Stimulated activated CD8-positive, alpha-beta memory T cell treated with anti-CD3 and anti-CD28 coated beads, Interleukin-4, amount 100 ng/mL, for 1 hour (primary cell): ENCODE measurements around the gene FRMD4A.

Experiments used
- DNase-seq, 2 donors: peaks; one replicate each; pipeline ENCODE4 v3.0.0-alpha.2; 2020; ENCODE audit warnings: low read depth in 2 of 2, low spot score in 1 of 2

Gene FRMD4A

DNA sequence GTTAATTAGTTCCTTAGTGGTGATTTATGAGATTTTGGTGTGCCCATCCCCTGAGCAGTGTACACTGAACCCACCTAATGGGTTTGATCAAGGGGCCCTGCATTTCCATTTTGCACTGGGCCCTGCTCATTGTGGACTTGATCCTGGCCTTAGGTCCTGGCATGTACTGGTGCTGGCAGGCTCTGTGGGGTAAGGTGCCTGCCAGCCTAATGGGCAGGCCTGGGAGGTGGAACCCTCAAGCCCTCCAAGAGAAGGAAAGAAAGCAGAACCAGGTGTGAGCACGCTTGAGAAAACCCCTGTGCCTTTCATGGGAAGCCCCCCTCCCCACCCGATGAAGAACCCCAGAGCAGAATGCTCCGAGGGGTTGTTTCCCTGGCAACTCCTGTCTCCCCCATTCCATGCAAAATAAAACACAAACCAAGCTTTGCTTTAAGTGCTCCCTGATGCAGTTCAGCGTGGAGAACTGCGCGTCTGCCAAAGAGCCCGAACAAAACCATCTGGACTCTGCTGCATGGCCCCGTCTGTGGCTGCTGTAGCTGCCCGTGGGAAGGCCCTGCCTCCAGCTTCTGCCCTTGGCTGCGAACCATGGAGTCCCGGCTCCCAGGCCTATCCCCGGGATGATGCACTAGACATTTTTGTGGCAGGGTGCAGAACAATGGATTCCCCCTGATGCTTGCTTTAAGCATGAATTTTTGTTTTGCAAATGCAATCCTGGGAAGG is 620.6 kb downstream of the FRMD4A start:
- no peak for DNase-seq

DNA sequence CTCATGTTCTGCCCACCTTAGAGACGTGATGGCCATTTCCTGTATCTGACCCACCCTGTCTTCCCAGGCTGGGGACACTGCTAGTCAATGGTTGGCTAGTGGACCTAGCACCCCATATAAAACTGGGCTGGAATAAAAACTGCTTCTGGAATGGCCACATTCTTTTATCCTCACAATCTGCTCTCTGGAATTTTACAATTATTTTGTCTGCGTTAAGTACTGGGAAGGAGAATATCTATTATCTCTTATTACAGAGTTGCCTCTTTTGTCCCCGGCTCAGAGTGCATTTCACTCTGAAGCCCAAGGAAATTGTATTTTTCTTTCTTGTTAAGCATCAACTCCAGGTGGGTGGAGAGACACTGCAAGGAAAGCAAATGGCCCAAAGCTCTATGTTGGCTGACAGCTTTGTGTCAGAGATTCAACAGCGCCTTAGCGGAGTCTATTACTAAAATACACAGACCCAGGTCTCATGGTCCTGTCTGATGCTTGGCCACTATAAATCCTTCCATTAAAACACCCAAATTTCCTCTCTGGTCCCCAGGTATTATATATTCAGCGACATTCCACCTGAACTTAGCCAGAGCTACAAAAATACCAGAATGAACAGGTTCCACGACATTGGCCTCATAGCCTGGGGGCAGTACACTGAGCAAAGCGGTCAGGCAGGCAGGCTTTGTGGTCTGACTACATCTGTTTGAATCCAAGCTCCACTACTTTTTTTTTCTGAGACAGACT is 622.3 kb downstream of the FRMD4A start:
- DNase-seq, result no peak

DNA sequence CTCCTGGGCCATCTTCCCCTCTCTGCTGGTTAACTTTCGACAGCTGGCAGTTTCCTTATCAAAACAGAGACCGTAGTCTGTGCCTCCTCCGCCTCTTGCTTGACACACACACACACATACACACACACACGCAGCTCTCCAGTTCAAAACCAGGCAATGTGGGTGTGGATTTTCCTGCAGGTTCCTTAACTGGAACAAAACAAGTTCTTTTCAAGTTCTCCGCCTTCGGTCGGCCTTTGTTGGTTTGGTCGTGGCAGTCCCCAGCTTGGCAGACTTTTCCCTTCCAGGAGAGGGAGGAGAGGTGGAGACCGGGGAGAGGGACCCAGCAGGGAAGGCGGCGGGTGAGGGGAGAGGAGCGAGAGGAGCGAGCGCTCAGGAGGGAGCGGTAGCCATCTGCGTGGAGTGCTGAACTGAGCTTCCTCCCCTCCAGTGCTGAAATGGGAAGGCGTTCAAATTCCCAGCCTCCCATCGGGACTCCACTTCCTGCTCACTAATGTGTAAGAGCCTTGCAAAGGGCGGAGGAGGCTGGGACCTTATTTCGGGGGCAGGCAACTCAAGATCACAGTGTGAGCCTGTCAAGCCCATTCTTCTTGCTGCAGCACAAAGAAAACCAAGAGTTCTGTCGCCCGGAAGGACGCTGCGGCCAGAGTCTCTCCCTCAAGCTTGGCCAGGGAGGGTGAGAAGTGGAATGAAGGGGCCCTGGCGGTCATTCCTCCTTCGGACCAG is 623.4 kb downstream of the FRMD4A start:
- DNase-seq, result no peak

DNA sequence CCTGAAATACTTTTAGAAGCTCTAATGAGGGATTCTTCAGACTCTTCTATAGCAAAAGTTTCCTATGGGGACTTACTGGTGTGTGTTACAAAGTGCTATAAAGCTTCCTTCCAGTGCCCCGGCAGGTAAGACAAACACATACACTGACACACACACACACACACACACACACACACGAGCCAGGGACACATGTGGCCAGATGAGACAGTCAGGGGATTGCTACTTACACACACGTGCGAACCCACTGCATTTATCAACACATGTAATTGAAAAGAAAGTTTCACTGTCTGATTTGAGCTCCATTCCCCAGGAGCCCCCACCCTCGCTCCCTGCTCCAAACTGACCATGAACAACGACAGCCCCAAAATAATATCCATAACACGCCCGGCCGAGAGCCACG is 624.1 kb downstream of the FRMD4A start:
- DNase-seq, result no peak

DNA sequence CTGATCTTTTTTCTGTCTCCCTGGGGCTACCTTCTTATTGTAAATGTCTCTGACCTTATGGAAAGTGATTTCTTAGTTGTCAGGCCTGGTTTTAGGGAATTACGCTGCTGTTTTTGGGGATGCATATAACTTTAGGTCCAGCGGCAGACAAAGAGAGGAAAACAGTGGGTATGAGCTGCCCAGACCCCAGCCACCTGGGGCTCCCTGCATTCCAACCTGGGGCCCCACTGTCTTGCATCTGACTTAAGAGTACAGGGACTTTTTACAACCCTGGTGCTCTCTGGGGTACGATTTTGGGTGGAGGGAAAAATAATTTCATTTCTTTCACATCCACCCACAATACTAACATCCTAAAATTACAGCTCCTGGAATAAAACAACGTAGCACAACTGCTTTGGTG is 624.5 kb downstream of the FRMD4A start:
- DNase-seq, result no peak

DNA sequence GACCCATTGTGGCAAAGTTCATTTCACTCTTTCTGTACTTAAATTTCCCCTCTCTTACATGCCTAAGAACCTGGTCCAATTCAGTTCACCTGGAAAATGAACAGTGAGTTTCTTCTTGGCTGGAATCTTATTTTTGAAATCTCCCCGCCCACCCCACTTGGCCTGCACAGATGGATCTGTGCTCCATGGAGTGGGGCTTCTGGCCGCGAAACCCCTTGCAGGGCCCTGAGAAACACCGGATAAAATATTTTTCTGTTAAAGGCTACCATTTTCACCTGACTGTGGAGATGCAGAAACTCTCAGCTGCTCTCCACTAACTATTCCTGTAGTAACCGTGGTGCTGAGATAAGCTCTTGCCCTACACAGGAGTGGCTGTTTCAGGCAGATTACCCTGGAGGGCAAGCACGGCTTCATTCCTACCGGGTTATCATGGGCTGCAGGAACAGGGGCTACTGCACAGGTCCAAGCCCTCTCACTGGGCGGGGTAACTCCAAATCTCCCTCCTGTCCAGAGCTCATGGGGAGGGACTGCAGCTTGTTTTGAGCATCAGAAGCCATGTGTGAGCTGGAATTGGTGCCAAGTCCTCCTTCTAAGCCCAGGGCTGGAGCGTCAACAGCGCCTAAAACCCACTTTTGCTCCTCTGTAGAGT is 625.1 kb downstream of the FRMD4A start:
- no peak for DNase-seq

DNA sequence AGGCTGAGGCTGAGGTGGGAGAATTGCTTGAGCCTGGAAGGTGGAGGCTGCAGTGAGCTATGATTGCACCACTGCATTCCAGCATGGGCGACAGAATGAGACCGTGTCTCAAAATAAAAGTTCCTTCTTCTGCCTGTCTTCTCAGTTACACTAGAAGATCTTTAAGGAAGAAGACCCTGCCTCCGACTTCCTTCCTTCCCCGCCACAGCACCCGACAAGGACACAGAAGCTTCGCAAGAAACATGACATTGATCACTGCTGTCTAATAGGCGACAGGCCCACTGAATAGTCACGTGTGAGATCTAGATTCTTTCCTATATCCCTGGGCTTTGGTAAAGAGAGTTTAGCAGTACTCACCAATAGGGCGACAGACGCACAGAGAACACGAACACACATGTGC is 625.8 kb downstream of the FRMD4A start:
- DNase-seq, result no peak

DNA sequence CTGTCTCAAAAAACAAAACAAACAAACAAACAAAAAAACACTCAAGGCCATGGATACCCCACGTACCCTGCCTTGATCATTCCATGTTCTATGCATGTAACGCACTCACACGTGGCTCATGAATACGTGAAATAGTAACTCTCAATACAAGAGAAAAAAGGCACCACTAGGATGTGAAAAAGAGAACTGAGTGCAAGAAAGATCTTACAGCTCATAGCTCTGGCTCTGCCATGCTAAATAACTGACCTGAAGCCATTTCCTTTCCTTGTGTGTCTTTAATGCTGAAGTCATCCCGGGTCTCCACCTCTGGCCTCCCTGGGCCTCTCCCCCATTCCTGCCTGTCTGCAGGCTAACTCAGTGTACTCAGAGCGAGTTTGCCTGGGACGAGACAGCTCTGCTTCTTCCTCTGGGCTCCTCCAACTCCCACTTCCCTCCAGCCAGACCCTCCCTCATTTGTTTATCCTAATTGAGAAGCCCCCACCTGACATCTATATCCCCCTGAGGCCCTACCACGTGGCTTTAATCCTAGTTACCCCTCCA is 626.7 kb downstream of the FRMD4A start:
- no peak for DNase-seq

DNA sequence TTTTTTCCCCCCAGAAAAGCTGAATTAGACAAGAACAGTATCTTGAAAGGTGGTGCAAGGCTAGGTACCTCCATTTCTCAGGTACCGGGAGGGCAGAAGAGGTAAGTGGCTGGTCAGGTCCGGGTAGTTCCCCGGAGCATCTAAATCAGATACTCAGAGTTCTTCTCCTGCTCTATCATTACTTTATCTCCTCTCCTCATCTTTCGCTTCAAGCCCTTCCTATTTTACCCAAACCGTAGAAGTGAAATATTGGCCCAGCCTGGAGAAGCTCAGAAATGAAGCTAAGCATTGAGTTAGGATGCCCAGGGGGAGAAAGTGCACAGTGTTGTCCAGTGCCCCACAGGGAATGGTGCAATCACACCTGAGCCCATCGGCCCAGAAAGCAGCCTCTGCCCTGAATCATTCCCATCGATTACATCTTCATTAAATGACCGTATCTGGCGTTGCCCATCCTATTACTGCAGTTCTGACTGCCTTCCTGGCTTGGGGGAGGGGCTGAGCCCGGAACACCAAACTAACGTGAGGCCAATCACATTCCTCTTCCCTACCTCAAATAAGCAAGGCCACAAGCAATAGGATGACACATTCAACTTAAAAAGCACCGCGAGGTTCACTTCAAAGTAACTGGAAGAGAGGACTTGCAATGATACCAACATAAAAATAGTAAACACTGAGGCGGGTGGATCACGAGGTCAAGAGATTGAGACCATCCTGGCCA is 627.5 kb downstream of the FRMD4A start:
- no peak for DNase-seq

DNA sequence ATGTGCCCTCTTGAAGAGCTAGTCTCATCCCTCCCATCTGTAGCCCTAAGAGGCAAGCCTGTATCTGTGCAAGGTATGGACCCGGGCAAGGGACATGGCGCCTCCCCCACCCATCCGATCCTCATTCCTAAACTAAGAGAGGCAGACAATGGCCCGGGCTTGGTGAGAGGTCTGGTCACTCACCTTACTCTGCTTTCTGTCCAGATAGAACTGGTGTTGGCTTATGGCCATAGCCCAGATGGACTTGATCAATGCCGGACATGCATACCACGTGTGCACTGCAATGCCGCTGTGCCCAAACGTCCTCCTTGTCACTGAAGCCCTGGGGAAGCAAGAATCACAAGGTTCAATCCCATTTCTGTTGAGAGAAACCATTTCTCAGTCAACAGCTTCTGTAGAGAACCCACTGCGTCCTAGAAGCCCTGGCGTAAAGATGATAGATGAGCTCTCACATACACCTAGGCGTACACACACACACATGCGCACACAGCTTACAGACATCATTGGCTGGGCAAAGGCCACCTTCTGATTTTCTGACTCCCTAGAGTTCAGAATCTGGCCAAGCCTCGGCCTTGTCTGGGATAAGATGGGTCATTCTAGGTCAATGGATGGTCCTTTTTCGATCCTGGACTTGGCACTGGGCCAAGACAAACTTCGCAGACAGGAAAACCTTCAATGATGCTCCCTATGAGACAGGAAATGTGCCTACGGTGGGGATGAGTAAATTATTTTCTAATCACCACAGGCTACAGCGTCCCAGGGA is 629.4 kb downstream of the FRMD4A start:
- no peak for DNase-seq

DNA sequence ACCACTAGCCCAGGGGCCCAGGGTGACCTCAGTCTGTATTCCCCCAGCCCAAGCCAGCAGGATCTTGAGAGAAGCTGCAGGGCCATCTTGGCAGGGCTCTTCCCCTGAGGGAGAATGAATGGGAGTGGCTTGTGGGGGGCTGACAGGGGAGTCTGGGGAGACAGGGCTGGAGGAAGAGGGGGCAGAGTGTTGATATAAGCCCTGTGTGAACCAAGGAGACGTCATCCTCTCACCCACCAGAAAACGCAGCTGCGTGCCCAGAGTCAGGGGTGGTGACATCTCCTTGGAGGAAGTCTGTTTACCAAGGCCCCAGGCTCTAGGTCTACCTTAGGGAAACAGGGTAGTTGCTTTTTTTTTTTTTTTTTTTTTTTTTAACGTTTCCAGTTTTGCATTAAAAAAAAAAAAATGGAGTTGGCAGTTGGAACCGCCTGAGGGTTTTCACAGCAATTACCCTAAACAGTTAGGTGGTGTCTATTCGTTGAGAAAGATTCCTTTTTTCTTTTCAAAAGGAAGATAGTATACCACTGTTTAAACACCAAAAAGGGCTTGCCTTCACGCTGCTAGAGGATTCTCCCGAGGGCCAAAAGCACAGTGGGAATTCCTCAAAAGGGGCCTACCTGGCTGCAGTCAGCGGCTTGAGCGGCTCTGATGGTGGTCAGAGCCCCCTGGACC is 630.1 kb downstream of the FRMD4A start:
- DNase-seq, result no peak

DNA sequence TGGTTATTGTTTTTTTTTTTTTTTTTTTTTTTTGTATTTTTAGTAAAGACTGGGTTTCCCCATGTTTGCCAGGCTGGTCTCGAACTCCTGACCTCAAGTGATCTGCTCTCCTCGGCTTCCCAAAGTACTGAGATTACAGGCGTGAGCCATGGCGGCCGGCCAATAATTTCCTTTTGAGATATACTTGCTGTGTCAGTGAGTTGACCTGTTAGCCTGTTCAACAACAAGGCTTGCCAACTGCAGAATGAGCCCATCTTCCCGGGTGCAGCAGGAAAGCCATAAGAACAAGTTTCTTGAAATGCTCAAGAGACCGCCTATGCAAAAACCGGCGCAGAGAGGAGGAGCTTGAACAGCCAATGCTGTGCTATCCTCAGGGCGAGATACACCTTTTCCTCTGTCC is 631.5 kb downstream of the FRMD4A start:
- DNase-seq, result no peak

DNA sequence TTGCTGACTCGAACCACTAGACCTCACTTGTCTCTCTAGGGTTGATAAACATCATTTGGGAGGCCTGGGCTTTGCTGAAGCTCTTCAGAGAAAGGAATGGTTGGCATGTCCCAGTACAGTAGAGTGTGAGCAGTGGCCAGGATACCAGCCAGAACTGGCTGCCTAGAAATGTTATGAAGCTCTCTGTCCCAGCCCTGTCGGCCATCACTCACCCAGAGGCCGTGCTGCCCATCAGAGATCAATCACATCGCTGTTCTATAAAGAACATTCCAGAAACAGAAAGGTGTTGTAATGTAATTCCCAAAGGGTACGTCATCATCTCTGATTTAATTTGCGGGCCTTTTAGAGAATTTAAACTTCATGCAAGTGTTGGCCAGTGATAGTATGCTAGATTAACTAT is 632.5 kb downstream of the FRMD4A start:
- DNase-seq, result no peak

DNA sequence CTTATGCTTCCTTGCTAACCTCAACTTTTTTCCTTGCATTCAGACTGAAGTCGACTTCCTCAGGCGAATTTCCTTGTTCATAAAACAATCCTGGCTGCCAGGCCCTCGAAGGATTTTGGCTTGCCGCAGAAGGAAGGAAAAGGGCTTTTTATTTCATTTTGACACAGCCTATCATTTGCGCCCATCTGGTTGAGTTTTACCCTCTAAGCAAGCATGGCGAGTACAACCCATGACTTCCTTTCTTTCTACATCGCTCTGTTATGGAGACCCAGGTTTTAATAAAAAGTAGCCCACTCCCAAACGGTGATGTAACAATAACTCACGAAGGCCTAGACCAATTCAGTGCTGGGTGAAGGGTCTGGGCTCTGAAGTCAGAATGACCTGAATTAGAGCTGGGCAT is 634.7 kb downstream of the FRMD4A start:
- no peak for DNase-seq

DNA sequence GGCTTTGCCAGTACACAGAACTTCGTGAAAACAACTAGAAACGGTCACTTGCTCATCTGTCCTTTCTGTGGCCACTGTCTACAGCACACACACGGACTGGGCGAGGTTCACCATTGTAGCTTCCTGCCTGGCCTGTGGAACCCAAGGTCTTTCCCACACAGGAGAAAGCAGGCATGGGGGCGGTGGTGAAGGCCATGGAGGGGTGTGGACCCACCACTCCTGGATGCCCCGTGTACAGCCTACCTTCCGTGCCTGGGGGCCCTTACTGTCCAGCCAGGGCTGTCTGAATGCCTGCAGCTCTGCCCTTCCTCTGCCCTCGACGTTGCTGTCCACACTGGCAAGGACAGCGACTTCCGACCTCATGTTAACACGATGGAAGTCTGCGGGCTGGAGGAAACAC is 635.1 kb downstream of the FRMD4A start:
- DNase-seq, result no peak

DNA sequence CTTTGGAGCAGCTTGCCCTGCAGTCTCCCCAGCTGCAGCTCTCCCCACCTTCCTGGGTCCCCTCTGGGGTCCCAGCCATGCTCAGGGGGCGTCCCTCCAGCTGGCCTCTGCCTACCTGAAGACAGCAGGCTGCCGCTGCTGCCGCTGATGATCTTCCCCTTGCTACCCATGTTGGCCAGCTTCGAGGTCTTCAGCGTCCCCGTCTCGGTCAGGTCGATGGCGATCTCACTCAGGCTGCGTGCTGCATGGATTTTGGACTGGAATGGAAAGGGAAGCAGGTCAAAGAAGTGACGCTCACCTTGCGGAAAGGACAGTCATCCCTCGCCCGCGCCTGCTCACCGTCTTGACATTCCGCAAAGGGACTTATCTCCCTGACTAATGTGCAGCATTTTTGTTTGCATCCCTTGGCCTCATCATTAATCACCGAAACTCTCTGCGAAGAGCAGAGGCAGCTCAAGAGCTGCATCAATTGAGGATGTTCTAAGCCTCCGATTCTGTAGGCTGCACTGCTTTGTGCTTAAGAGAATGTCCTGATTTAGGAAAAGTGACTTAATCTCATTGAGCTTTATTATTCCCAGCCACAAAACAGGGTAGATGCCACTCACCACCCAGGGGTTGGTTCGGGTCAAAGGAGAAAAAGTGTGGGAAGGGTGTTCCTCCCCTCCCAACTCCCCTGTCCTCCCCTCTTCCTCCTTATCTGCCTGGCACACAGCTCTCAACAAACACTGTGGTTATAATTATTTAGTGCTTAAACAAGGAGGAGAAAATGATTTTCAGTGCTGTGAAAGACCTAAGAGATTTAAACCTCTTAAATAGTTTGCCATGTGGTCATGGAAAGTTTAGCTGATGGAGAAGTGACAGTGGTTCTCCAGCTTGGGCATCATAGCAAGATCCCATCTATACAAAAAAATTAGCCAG is 636.7 kb downstream of the FRMD4A start:
- no peak for DNase-seq

DNA sequence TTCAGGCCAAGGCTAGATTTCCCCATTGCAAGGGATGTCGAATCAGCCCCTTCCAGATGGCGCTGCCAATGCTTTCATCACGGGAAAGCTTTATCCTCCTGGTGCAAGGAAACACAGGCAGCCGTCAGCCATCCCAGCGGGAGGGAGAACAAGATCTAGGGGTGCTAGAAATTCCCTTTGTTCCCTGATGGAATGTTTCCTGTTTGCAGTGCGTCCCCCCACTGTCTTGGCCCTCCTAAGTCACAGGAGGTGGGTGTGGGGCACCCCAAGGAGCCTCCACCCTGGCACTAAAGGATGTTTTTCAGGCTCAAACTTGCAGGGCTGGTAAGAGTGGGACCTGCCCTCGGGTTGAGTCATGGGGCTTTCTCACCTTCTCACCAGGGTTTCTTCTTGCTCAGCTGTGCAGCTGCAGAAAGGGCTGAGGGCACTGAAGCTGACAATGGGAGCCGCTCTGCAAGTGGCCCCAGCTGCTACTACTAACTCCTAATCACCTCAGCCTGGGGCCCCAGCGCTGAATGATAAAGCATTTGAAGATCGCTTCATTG is 640.4 kb downstream of the FRMD4A start:
- no peak for DNase-seq

DNA sequence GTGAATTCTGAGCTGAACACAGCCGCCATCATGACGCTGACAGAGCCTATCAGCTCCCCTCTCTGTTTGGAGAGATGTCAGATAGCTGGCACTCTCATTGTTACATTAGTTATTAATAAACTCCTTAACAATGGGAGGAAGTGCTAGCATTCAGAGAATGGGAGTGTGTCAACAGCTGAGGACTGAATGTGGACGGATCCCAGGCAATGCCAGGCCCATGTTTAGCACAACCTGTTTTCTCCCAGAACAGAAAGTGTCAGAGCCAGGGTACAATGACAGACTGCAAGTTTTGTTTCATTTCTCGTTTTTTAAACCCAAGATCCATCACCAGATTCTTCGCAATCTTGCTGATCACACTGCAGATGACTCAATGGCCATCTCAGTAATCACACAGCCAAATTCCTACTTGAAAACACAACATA is 644.4 kb downstream of the FRMD4A start:
- no peak for DNase-seq
